SH-SY5Y (cell line): ENCODE results near the gene TCF7L1.

ENCODE experiments used
- GATA2 ChIP-seq: IDR thresholded peaks from 2 replicates; pipeline ENCODE4 v1.6.1; 2011; ENCODE audit warnings: mild to moderate bottlenecking, low read depth, low read length
- GATA3 ChIP-seq: IDR thresholded peaks from 2 replicates; pipeline ENCODE4 v1.6.1; 2011; ENCODE audit warnings: low read depth, mild to moderate bottlenecking, low read length, moderate library complexity

The TCF7L1 gene

GRCh38 chr2:85181134-85181631, 48.0 kb downstream of the TCF7L1 start:
- no peak for TF ChIP-seq GATA2
- TF ChIP-seq GATA3: no peak

- TF ChIP-seq GATA3 (no peak), GATA2 (no peak)
Measured at GRCh38 chr2:85181844-85182456, 48.8 kb downstream of the TCF7L1 start.

GRCh38 chr2:85183076-85183475, 49.9 kb downstream of the TCF7L1 start:
- no peak for TF ChIP-seq GATA2
- TF ChIP-seq GATA3: no peak

GRCh38 chr2:85183479-85183878, 50.3 kb downstream of the TCF7L1 start:
- no peak for TF ChIP-seq GATA3
- no peak for TF ChIP-seq GATA2

- TF ChIP-seq GATA2 (no peak), GATA3 (no peak)
Measured at GRCh38 chr2:85184231-85184630, 51.0 kb downstream of the TCF7L1 start.

GRCh38 chr2:85184990-85185389, 51.8 kb downstream of the TCF7L1 start:
- no peak for TF ChIP-seq GATA3
- TF ChIP-seq GATA2: no peak

GRCh38 chr2:85185431-85185940, 52.3 kb downstream of the TCF7L1 start:
- TF ChIP-seq GATA2 (no peak), GATA3 (no peak)

- TF ChIP-seq GATA3: no peak
- TF ChIP-seq GATA2: no peak
Measured at GRCh38 chr2:85187069-85187468, 53.9 kb downstream of the TCF7L1 start.

GRCh38 chr2:85188852-85189251, 55.7 kb downstream of the TCF7L1 start:
- TF ChIP-seq GATA2: no peak

GRCh38 chr2:85189606-85190270, 56.5 kb downstream of the TCF7L1 start:
- no peak for TF ChIP-seq GATA2
- no peak for TF ChIP-seq GATA3

GRCh38 chr2:85191157-85191556, 58.0 kb downstream of the TCF7L1 start:
- TF ChIP-seq GATA3 (no peak), GATA2 (no peak)

- TF ChIP-seq GATA2 (no peak), GATA3 (no peak)
Measured at GRCh38 chr2:85194780-85195480, 61.7 kb downstream of the TCF7L1 start.

- no peak for TF ChIP-seq GATA2
- TF ChIP-seq GATA3: no peak
Measured at GRCh38 chr2:85195956-85196355, 62.8 kb downstream of the TCF7L1 start.

GRCh38 chr2:85199698-85200097, 66.5 kb downstream of the TCF7L1 start:
- TF ChIP-seq GATA2 (no peak), GATA3 (no peak)
